DND-41 (cell line): ENCODE results near the gene CCPG1.
A peak's percentile ranks its signal among the peaks of the same experiment; 100 is the strongest.

ENCODE experiments used
- ATAC-seq: fragments of 200-7000 bp; cut with Tn5 transposase; 3 replicates; pipeline ENCODE4 v1.9.1; 2021; ENCODE audit warnings: low read depth; ENCODE audit not compliant: insufficient read depth
- DNase-seq: peaks from one replicate; pipeline ENCODE4 v3.0.0-alpha.2; 2020
- H2AFZ ChIP-seq: 2 replicates; pipeline ENCODE4 v1.6.0; 2012; ENCODE audit warnings: low read depth, low read length
- H3K27ac ChIP-seq: 2 replicates; pipeline ENCODE4 v1.5.1; 2012; ENCODE audit warnings: low read length, inconsistent platforms
- H3K27me3 ChIP-seq: fragments of 200-600 bp; sonication (generic); 2 replicates; pipeline ENCODE4 v1.6.0; 2012; ENCODE audit warnings: low read length, mild to moderate bottlenecking, inconsistent platforms; ENCODE audit not compliant: insufficient read depth, poor library complexity
- H3K36me3 ChIP-seq: 2 replicates; pipeline ENCODE4 v1.5.1; 2012; ENCODE audit warnings: low read length, inconsistent platforms; ENCODE audit not compliant: insufficient read depth
- H3K4me1 ChIP-seq: 2 replicates; pipeline ENCODE4 v1.5.1; 2012; ENCODE audit warnings: mild to moderate bottlenecking, low read length; ENCODE audit not compliant: insufficient read depth
- H3K4me2 ChIP-seq: 2 replicates; pipeline ENCODE4 v1.6.0; 2012; ENCODE audit warnings: mild to moderate bottlenecking, moderate library complexity, low read length, inconsistent platforms; ENCODE audit not compliant: insufficient read depth
- H3K4me3 ChIP-seq, 2 experiments: fragments of 200-600 bp in 1 of 2; shearing (Covaris generic) in 1 of 2; 2 replicates each; pipeline ENCODE4 v1.5.1; 2012 to 2016; ENCODE audit warnings: inconsistent platforms in 2 of 2, low read length in 2 of 2, mild to moderate bottlenecking in 2 of 2, low read depth in 1 of 2, moderate library complexity in 1 of 2
- H3K79me2 ChIP-seq: 2 replicates; pipeline ENCODE4 v1.6.0; 2012; ENCODE audit warnings: low read length, inconsistent platforms; ENCODE audit not compliant: insufficient read depth
- H3K9ac ChIP-seq: 2 replicates; pipeline ENCODE4 v1.6.0; 2012; ENCODE audit warnings: low read depth, mild to moderate bottlenecking, inconsistent platforms, low read length, moderate library complexity
- H3K9me3 ChIP-seq: 2 replicates; pipeline ENCODE4 v1.5.1; 2012; ENCODE audit warnings: low read length, moderate library complexity, mild to moderate bottlenecking, inconsistent platforms; ENCODE audit not compliant: insufficient read depth, severe bottlenecking
- H4K20me1 ChIP-seq: 2 replicates; pipeline ENCODE4 v1.6.0; 2012; ENCODE audit warnings: low read length; ENCODE audit not compliant: insufficient read depth
- EZH2 ChIP-seq: IDR thresholded peaks from 3 replicates; pipeline ENCODE4 v1.6.1; 2012; ENCODE audit warnings: borderline replicate concordance, low read depth, mild to moderate bottlenecking, moderate library complexity, low read length, inconsistent platforms; ENCODE audit not compliant: severe bottlenecking
- TF ChIP-seq, protein P1 (sequence below): IDR thresholded peaks from 2 replicates; pipeline ENCODE4 v1.5.1; 2012; ENCODE audit warnings: borderline replicate concordance, low read length, moderate library complexity, mild to moderate bottlenecking; ENCODE audit not compliant: poor library complexity, severe bottlenecking; ENCODE audit errors: extremely low read depth

The CCPG1 gene

DNA sequence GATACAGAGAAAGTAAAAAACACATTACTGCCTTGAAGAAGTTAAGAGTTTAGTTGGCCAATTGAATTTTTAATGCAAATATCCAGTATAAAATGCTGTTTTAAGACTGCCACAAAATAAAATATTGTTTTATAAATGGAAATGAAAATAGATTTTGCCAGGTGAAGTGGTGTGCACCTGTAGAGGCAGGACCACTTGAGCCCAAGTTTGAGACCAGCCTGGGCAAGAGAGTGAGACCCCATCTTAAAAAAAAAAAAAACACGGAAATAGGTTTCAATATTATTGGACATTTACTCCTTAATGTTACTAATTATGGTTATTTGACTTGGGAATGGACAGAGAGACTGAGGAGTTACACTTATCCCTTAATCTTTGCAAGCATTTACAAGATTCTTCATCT, 87.2 kb downstream of the CCPG1 start:
- H3K4me3 ChIP-seq, result no peak overlapping the region
- TF ChIP-seq EZH2, result no peak
- TF ChIP-seq, protein P1, sequence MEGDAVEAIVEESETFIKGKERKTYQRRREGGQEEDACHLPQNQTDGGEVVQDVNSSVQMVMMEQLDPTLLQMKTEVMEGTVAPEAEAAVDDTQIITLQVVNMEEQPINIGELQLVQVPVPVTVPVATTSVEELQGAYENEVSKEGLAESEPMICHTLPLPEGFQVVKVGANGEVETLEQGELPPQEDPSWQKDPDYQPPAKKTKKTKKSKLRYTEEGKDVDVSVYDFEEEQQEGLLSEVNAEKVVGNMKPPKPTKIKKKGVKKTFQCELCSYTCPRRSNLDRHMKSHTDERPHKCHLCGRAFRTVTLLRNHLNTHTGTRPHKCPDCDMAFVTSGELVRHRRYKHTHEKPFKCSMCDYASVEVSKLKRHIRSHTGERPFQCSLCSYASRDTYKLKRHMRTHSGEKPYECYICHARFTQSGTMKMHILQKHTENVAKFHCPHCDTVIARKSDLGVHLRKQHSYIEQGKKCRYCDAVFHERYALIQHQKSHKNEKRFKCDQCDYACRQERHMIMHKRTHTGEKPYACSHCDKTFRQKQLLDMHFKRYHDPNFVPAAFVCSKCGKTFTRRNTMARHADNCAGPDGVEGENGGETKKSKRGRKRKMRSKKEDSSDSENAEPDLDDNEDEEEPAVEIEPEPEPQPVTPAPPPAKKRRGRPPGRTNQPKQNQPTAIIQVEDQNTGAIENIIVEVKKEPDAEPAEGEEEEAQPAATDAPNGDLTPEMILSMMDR, result no peak
- no peak overlapping the region for H3K27ac ChIP-seq
- peak overlapping the region; percentile 67 for H3K4me2 ChIP-seq
- H3K27me3 ChIP-seq, result no peaks in the 10 kb centered on the region
- H3K4me1 ChIP-seq, result peaks cover 41% of the 10 kb centered on the region
- peaks cover 4% of the 10 kb centered on the region; the same call in 1 of the 2 replicates for H3K36me3 ChIP-seq
- H3K9ac ChIP-seq, result no peak overlapping the region
- H3K9me3 ChIP-seq, result no peaks in the 10 kb centered on the region
- no peaks in the 10 kb centered on the region for H4K20me1 ChIP-seq
- ATAC-seq (no peak), DNase-seq (no peak)
- H2AFZ ChIP-seq, result no peak overlapping the region
- H3K79me2 ChIP-seq, result peaks cover 54% of the 10 kb centered on the region

DNA sequence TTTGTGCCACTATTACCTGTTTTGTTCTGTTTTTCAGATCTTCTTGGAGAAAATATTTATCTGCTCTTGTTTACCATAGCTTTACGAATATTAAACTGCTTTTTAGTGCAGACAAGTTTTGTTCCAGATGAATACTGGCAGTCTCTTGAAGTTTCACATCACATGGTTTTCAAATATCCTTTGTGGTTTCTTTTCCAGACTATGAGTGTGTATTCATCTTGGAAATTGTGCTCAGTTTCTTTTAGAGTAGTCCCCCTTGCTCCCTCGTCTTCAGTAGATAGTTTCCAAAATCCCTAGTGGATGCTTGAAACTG, 88.0 kb downstream of the CCPG1 start:
- H3K36me3 ChIP-seq, result peaks cover 4% of the 10 kb centered on the region; the same call in 1 of the 2 replicates
- peak overlapping the region; percentile 99; the same call in 1 of the 2 replicates for H2AFZ ChIP-seq
- TF ChIP-seq EZH2, result no peak
- TF ChIP-seq, protein P1, result no peak
- no peaks in the 10 kb centered on the region for H3K27me3 ChIP-seq
- H3K4me2 ChIP-seq, result peak overlapping the region; percentile 67
- H3K9ac ChIP-seq, result peak overlapping the region; percentile 87
- peaks cover 41% of the 10 kb centered on the region for H3K4me1 ChIP-seq
- ATAC-seq (no peak), DNase-seq (no peak)
- H4K20me1 ChIP-seq, result no peaks in the 10 kb centered on the region
- H3K79me2 ChIP-seq, result peaks cover 59% of the 10 kb centered on the region
- H3K27ac ChIP-seq, result peak overlapping the region; percentile 52
- H3K9me3 ChIP-seq, result no peaks in the 10 kb centered on the region
- H3K4me3 ChIP-seq, result peak overlapping the region; percentile 79 to 90; a peak in 3 of 4 replicates

DNA sequence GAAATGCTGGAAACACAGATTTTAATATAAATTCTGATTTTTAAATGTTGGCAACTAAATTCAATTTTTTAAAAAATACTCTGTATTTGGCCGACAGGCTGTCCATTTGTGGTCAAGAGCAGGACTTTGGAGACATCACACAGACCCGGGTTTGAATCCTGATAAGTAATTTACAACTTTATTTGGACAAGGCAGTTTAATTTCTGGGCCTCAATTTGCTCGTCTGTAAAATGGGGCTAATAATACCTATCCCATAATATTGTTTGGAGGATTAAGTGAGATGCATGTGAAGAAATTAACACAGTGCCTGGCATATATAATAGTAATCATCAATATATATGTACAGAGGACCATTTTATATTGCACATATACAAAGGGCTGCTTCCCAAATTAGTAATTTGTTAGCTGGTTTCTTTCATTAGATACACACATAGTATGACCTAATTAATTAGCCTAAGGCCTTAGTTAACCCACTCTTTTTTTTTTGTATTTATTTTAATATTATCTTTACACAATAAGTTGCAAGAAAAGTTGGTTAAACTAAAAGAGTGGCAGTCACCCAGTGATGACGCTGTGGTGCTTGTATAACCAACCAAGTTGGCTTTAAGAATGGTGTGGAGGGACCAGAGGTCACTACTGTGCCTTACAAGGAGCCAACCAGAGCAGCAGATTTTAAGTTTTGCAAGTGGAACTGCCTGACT, 88.5 kb downstream of the CCPG1 start:
- peak overlapping the region; percentile 87 for H3K9ac ChIP-seq
- peak overlapping the region; percentile 79 to 90 for H3K4me3 ChIP-seq
- H4K20me1 ChIP-seq, result no peaks in the 10 kb centered on the region
- DNase-seq (no peak), ATAC-seq (no peak)
- peak overlapping the region; percentile 99 for H2AFZ ChIP-seq
- peak overlapping the region; percentile 67 for H3K4me2 ChIP-seq
- H3K79me2 ChIP-seq, result peaks cover 60% of the 10 kb centered on the region
- H3K27ac ChIP-seq, result peak overlapping the region; percentile 99
- H3K27me3 ChIP-seq, result no peaks in the 10 kb centered on the region
- no peak for TF ChIP-seq EZH2
- TF ChIP-seq, protein P1, result no peak
- peaks cover 4% of the 10 kb centered on the region; the same call in 1 of the 2 replicates for H3K36me3 ChIP-seq
- H3K9me3 ChIP-seq, result no peaks in the 10 kb centered on the region
- H3K4me1 ChIP-seq, result peaks cover 41% of the 10 kb centered on the region
